HCT116 (cell line): Measurements from ENCODE around the gene EPB41L4A. TPM values are rescaled to one million over a fixed set of nuclear protein-coding genes. Genes with fewer than 3 reads are reported as not detected.

Experiments
- ATAC-seq: fragments of 200-7000 bp; cut with Tn5 transposase; 2 replicates; pipeline ENCODE4 v1.9.1; 2020; ENCODE audit warnings: mild to moderate bottlenecking, moderate library complexity
- BruUV-seq: library from RNA; stranded (reverse); fragments of 400-500 nt; replicated peaks from 2 replicates; lab custom pipeline; 2021; lab: Mats Ljungman, UMichigan
- CTCF ChIA-PET: fragments of 300-600 bp; sonication (Branson Sonifier 250); formaldehyde crosslinking; loops from one replicate; lab custom pipeline; 2021; ENCODE audit warnings: antibody characterized with exemption; lab: Charles Lee
- POLR2A ChIA-PET: fragments of 300-600, 350-600 bp; sonication (Branson Sonifier 250); formaldehyde crosslinking; loops from one replicate; lab custom pipeline; 2021; ENCODE audit warnings: antibody characterized with exemption; lab: Charles Lee
- RAD21 ChIA-PET, 2 experiments: fragments of 300-600 bp; sonication (Branson Sonifier 250); formaldehyde crosslinking; loops; one replicate each; lab custom pipeline; 2023; ENCODE audit warnings: low total read pairs in 2 of 2; ENCODE audit not compliant: uncharacterized antibody in 2 of 2, unreplicated experiment in 2 of 2, low non-redundant PET in 1 of 2; lab: Charles Lee
- DNase-seq: peaks from one replicate; pipeline ENCODE4 v3.0.0-alpha.2; 2010; ENCODE audit warnings: low read depth, low spot score
- H2AFZ ChIP-seq: fragments of 200-600 bp; shearing (Covaris generic), sonication (generic); 2 replicates; pipeline ENCODE4 v1.6.1; 2017; ENCODE audit warnings: low read depth, mixed run types, mixed read lengths, antibody characterized with exemption, low read length; ENCODE audit not compliant: poor library complexity, severe bottlenecking
- H3K27ac ChIP-seq: 2 replicates; pipeline ENCODE4 v1.5.1; 2012; ENCODE audit warnings: low read depth, low read length
- H3K27me3 ChIP-seq: fragments of 200-600 bp; sonication (generic); 2 replicates; pipeline ENCODE4 v1.6.1; 2016; ENCODE audit warnings: mixed run types, low read length, mixed read lengths; ENCODE audit not compliant: insufficient read depth
- H3K36me3 ChIP-seq, 2 experiments: fragments of 200-500 bp in 1 of 2; fragments of 200-600 bp in 1 of 2; sonication (Bioruptor generic) in 1 of 2; sonication (generic) in 1 of 2; 2 replicates each; pipeline versions ENCODE4 v1.5.1 to v1.6.1; 2014 to 2016; ENCODE audit warnings: low read length in 2 of 2, inconsistent platforms in 1 of 2, mixed read lengths in 1 of 2, mixed run types in 1 of 2; ENCODE audit not compliant: insufficient read depth in 2 of 2, control insufficient read depth in 1 of 2
- H3K4me1 ChIP-seq, 2 experiments: fragments of 200-600 bp in 1 of 2; sonication (generic) in 1 of 2; 2 replicates each; pipeline versions ENCODE4 v1.5.1 to v1.6.1; 2012 to 2017; ENCODE audit warnings: low read length in 2 of 2, inconsistent platforms in 1 of 2, mild to moderate bottlenecking in 1 of 2, mixed read lengths in 1 of 2, mixed run types in 1 of 2, moderate library complexity in 1 of 2; ENCODE audit not compliant: insufficient read depth in 2 of 2, control insufficient read depth in 1 of 2
- H3K4me2 ChIP-seq: fragments of 200-600 bp; sonication (generic); 2 replicates; pipeline ENCODE4 v1.6.1; 2017; ENCODE audit warnings: mixed run types, low read length, mixed read lengths
- H3K4me3 ChIP-seq, 2 experiments: fragments of 200-600 bp in 1 of 2; sonication (generic) in 1 of 2; replicated peaks in 1 of 2; 2 replicates each; pipeline ENCODE4 v1.5.1; 2011 to 2016; ENCODE audit warnings: low read length in 2 of 2, control low read depth in 1 of 2, low read depth in 1 of 2, mild to moderate bottlenecking in 1 of 2, mixed read lengths in 1 of 2, mixed run types in 1 of 2
- H3K79me2 ChIP-seq: fragments of 200-600 bp; sonication (generic); 2 replicates; pipeline ENCODE4 v1.6.1; 2017; ENCODE audit warnings: mild to moderate bottlenecking, mixed run types, low read length, moderate library complexity, mixed read lengths; ENCODE audit not compliant: insufficient read depth
- H3K9ac ChIP-seq: fragments of 200-600 bp; sonication (generic); 2 replicates; pipeline ENCODE4 v1.6.1; 2016; ENCODE audit warnings: low read length, mixed read lengths
- H3K9me2 ChIP-seq: fragments of 200-600 bp; sonication (generic), shearing (Covaris generic); 2 replicates; pipeline ENCODE4 v1.6.1; 2017; ENCODE audit warnings: mixed run types, mild to moderate bottlenecking, moderate library complexity; ENCODE audit not compliant: insufficient read depth
- H3K9me3 ChIP-seq, 2 experiments: fragments of 200-500 bp in 1 of 2; fragments of 200-600 bp in 1 of 2; sonication (Bioruptor generic) in 1 of 2; sonication (generic) in 1 of 2; 2 replicates each; pipeline ENCODE4 v1.6.1; 2014 to 2017; ENCODE audit warnings: low read length in 2 of 2, mixed read lengths in 2 of 2, inconsistent platforms in 1 of 2, low read depth in 1 of 2, mild to moderate bottlenecking in 1 of 2, mixed run types in 1 of 2, moderate library complexity in 1 of 2; ENCODE audit not compliant: control insufficient read depth in 1 of 2, insufficient read depth in 1 of 2
- H4K20me1 ChIP-seq: fragments of 200-600 bp; sonication (generic), shearing (Covaris generic); 2 replicates; pipeline ENCODE4 v1.6.1; 2017; ENCODE audit warnings: mixed run types, mild to moderate bottlenecking, moderate library complexity; ENCODE audit not compliant: insufficient read depth
- ATF3 ChIP-seq: IDR thresholded peaks from 2 replicates; pipeline ENCODE4 v1.6.1; 2012
- EZH2 ChIP-seq: fragments of 200-600 bp; sonication (generic); IDR thresholded peaks from 2 replicates; pipeline ENCODE4 v1.6.1; 2017; ENCODE audit warnings: antibody characterized with exemption, mixed run types
- EZH2phosphoT487 ChIP-seq: fragments of 200-600 bp; IDR thresholded peaks from 2 replicates; pipeline ENCODE4 v1.6.1; 2018; ENCODE audit warnings: antibody characterized with exemption, borderline replicate concordance
- REST ChIP-seq: IDR thresholded peaks from 2 replicates; pipeline ENCODE4 v1.6.1; 2012; ENCODE audit warnings: low read depth
- SRF ChIP-seq: IDR thresholded peaks from 2 replicates; pipeline ENCODE4 v1.6.1; 2012; ENCODE audit warnings: low read depth
- TCF7L2 ChIP-seq: IDR thresholded peaks from 2 replicates; pipeline ENCODE4 v1.7.0; 2011; ENCODE audit warnings: borderline replicate concordance, inconsistent platforms; ENCODE audit not compliant: insufficient read depth, insufficient read length; ENCODE audit errors: extremely low read depth
- intact Hi-C: fragments of 100-400 bp; cut with micrococcal nuclease; formaldehyde crosslinking; loops from 2 replicates; pipeline ENCODE4 v1.10.0; 2022
- total RNA-seq: library from RNA; stranded (reverse); gene quantifications from one replicate; pipeline ENCODE4 v1.2.1, GENCODE V29; 2021; ENCODE audit not compliant: unreplicated experiment
- TF ChIP-seq, protein P1 (sequence below): IDR thresholded peaks from 2 replicates; pipeline ENCODE4 v1.6.1; 2012

EPB41L4A gene
- total RNA-seq, 1 experiment from 2014 or later = 2.8 TPM

- Histone ChIP-seq H3K27ac (no peak overlapping the region), H3K9me2 (no peaks in the 10 kb centered on the region), H3K36me3 (no peaks in the 10 kb centered on the region), H3K4me2 (no peak overlapping the region), H3K4me3 (no peak overlapping the region), H3K9me3 (no peaks in the 10 kb centered on the region), H3K27me3 (peaks cover 16% of the 10 kb centered on the region), H2AFZ (no peak overlapping the region), H3K79me2 (no peaks in the 10 kb centered on the region), H3K4me1 (no peaks in the 10 kb centered on the region), H4K20me1 (no peaks in the 10 kb centered on the region), H3K9ac (no peak overlapping the region)
- ChIA-PET RAD21 (no interaction called here), POLR2A (no interaction called here), CTCF (no interaction called here)
- ATAC-seq (no peak), DNase-seq (no peak)
- no TSS peak for BruUV-seq
- TF ChIP-seq, protein P1, sequence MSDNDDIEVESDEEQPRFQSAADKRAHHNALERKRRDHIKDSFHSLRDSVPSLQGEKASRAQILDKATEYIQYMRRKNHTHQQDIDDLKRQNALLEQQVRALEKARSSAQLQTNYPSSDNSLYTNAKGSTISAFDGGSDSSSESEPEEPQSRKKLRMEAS = no peak
- TF ChIP-seq REST = no peak
- no peak for TF ChIP-seq EZH2phosphoT487
- TF ChIP-seq TCF7L2 = no peak
- no peak for TF ChIP-seq SRF
- no peak for TF ChIP-seq EZH2
- no peak for TF ChIP-seq ATF3
- intact Hi-C loops = no loop called here
Measured at GRCh38 chr5:112127861-112128260, 291.2 kb downstream of the EPB41L4A start.
